ENCODE results near the gene UXS1. TPM values are rescaled to one million over a fixed set of nuclear protein-coding genes. Genes with fewer than 3 reads are reported as not detected.

UXS1 gene
- total RNA-seq, 1 experiment from 2014 or later = 44.7 TPM

GRCh38 chr2:106184857-106185256, 9.2 kb downstream of the UXS1 start:
- ChIA-PET POLR2A (no interaction called here), CTCF (no interaction called here)
- no peak for DNase-seq (ENCODE audit: low spot score)
- Mint-ChIP-seq H3K36me3 (peaks cover 5% of the 10 kb centered on the region; the same call in 1 of the 2 replicates), H3K9me3 (no peaks in the 10 kb centered on the region), H3K27me3 (ENCODE audit: low read depth) (no peaks in the 10 kb centered on the region), H3K4me3 (no peak overlapping the region), H3K4me1 (peaks cover 47% of the 10 kb centered on the region), H3K27ac (no peak overlapping the region)
- ATAC-seq = no peak
- TF ChIP-seq RORB (CRISPR knock-in tag; IDR thresholded peaks at IDR 0.05) = no peak
- TF ChIP-seq, protein P1, sequence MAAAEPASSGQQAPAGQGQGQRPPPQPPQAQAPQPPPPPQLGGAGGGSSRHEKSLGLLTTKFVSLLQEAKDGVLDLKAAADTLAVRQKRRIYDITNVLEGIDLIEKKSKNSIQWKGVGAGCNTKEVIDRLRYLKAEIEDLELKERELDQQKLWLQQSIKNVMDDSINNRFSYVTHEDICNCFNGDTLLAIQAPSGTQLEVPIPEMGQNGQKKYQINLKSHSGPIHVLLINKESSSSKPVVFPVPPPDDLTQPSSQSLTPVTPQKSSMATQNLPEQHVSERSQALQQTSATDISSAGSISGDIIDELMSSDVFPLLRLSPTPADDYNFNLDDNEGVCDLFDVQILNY (CRISPR knock-in tag; IDR thresholded peaks at IDR 0.05) = no peak
- TF ChIP-seq, protein P2, sequence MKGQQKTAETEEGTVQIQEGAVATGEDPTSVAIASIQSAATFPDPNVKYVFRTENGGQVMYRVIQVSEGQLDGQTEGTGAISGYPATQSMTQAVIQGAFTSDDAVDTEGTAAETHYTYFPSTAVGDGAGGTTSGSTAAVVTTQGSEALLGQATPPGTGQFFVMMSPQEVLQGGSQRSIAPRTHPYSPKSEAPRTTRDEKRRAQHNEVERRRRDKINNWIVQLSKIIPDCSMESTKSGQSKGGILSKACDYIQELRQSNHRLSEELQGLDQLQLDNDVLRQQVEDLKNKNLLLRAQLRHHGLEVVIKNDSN (CRISPR knock-in tag; IDR thresholded peaks at IDR 0.05) = no peak
- no peak for TF ChIP-seq ETV6 (CRISPR knock-in tag; IDR thresholded peaks at IDR 0.05)

- ATAC-seq = no peak
- H3K9me3 Mint-ChIP-seq = no peaks in the 10 kb centered on the region
- POLR2A ChIA-PET = no interaction called here
Measured at GRCh38 chr2:106184394-106184793, 9.7 kb downstream of the UXS1 start.

More at GRCh38 chr2:106184394-106184793, 9.7 kb downstream of the UXS1 start:
- CTCF ChIA-PET = no interaction called here
- TF ChIP-seq NR1H2 (CRISPR knock-in tag; IDR thresholded peaks at IDR 0.05) = no peak
- no peak for TF ChIP-seq FOXK1 (CRISPR knock-in tag; IDR thresholded peaks at IDR 0.05)
- no peak for TF ChIP-seq GRHL2 (CRISPR knock-in tag; IDR thresholded peaks at IDR 0.05; ENCODE audit: insufficient replicate concordance, severe bottlenecking)
- TF ChIP-seq ZSCAN18 (CRISPR knock-in tag; IDR thresholded peaks at IDR 0.05) = no peak
- TF ChIP-seq FOXJ3 (CRISPR knock-in tag; IDR thresholded peaks at IDR 0.05; ENCODE audit: borderline replicate concordance) = no peak
- no peak for TF ChIP-seq HMGXB4 (CRISPR knock-in tag; IDR thresholded peaks at IDR 0.05)
- TF ChIP-seq, protein P3, sequence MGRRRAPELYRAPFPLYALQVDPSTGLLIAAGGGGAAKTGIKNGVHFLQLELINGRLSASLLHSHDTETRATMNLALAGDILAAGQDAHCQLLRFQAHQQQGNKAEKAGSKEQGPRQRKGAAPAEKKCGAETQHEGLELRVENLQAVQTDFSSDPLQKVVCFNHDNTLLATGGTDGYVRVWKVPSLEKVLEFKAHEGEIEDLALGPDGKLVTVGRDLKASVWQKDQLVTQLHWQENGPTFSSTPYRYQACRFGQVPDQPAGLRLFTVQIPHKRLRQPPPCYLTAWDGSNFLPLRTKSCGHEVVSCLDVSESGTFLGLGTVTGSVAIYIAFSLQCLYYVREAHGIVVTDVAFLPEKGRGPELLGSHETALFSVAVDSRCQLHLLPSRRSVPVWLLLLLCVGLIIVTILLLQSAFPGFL (CRISPR knock-in tag; IDR thresholded peaks at IDR 0.05; ENCODE audit: borderline replicate concordance) = no peak
- TF ChIP-seq SOX15 (CRISPR knock-in tag; IDR thresholded peaks at IDR 0.05) = no peak
- no peak for TF ChIP-seq FOXP4 (CRISPR knock-in tag; IDR thresholded peaks at IDR 0.05)
- TF ChIP-seq ZNF121 (CRISPR knock-in tag; IDR thresholded peaks at IDR 0.05) = no peak
- no peak for TF ChIP-seq NR3C1 (CRISPR knock-in tag; conservative IDR thresholded peaks at IDR 0.05; ENCODE audit: low read depth)
- TF ChIP-seq CREB1 (CRISPR knock-in tag; IDR thresholded peaks at IDR 0.05) = no peak
- TF ChIP-seq ZNF671 (CRISPR knock-in tag; IDR thresholded peaks at IDR 0.05) = no peak
- no peak for TF ChIP-seq ZNF232 (CRISPR knock-in tag; IDR thresholded peaks at IDR 0.05)
- no peak for TF ChIP-seq MXD4 (CRISPR knock-in tag; IDR thresholded peaks at IDR 0.05; ENCODE audit: borderline replicate concordance)
- Mint-ChIP-seq H3K36me3 (peaks cover 5% of the 10 kb centered on the region; the same call in 1 of the 2 replicates), H3K27ac (peak overlapping the region; percentile 28; the same call in 1 of the 2 replicates), H3K4me3 (no peak overlapping the region), H3K4me1 (peaks cover 43% of the 10 kb centered on the region), H3K27me3 (ENCODE audit: low read depth) (no peaks in the 10 kb centered on the region)
- no peak for DNase-seq (ENCODE audit: low spot score)

Measured in WTC11 (cell line).